ENCODE results near the gene PPP2R2B.

The PPP2R2B gene

DNA sequence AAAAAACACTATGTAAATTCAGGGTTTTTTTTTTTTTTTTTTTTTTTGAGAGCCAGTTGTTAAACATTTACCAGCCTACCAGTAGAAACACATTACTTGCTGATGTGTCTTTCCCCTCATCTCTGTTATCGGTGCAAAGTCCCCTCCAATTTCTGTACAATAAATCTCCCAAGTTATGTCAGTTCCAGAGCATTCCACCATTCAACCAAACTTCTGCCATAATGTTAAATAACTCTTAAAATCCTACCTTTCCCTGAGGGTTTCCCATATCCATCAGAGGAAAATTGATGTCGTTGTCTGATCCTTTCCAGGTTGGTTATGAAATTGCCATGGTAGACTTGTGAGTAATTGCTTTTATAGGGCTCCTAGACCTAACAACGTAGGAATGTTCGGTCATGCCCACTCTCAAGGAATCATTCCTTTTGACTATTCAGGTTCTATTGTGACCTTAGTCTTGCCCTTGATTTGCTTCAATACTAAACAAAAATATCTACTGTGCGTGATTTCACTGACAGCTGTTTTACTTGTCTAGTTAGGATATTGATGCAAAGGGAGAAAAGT lies 5.6 kb upstream of the PPP2R2B start:
- no peak for DNase-seq

- DNase-seq, result no peak
Observed at GRCh38 chr5:146883511-146883910, 5.0 kb upstream of the PPP2R2B start.

- DNase-seq, result no peak
Observed at GRCh38 chr5:146880966-146881365, 2.4 kb upstream of the PPP2R2B start.

- DNase-seq, result peak; percentile 70
Observed at GRCh38 chr5:146877783-146878475, 628 bp downstream of the PPP2R2B start.

DNA sequence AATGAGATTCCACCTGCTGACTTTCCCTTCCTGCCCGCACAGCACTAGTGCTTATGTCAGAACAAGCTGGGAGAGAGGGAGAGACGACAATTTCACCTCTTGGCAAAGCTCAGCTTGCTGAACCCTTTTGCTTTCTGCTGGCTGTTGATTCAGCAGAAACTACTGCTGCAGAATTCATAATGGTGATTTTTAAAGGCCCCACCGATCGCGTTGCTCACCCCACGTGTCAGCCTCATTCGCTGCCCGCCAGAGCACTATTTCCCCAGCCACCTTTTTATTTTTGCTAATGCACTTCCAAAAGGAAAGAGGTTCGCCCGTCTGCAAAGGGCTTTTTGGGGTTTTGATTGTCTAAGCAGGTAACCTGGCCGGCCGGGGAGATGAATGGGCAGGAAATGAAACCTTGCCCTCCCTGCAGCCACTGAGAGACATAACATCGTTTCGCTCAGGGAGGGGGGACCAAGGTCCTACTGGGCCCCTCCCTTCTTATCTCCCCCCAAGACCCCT lies 1.3 kb downstream of the PPP2R2B start:
- peak; percentile 60 for DNase-seq

- DNase-seq, result no peak
Observed at GRCh38 chr5:146873186-146873917, 5.2 kb downstream of the PPP2R2B start.

DNA sequence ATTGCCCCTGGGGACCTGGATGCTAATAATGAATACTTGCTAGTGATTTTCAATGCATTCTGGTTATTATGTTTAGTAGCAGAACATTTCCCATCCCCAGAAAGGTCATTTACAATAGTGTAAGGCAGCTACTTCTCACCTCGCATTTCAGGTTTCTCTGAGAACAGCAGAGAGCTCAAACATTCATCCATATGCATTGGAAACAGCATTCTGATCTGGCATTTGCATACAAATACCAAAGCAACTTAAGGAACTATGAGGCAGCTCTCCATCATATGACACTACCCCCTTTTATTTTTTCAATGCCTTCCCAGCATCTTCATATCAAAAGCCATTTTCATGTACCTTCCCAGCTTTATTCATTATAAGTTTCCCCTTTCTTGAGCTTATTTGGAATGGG lies 6.4 kb downstream of the PPP2R2B start:
- no peak for DNase-seq

GRCh38 chr5:146867996-146868708 lies 10.4 kb downstream of the PPP2R2B start:
- no peak for DNase-seq

- no peak for DNase-seq
Observed at GRCh38 chr5:146866263-146866662, 12.3 kb downstream of the PPP2R2B start.

DNA sequence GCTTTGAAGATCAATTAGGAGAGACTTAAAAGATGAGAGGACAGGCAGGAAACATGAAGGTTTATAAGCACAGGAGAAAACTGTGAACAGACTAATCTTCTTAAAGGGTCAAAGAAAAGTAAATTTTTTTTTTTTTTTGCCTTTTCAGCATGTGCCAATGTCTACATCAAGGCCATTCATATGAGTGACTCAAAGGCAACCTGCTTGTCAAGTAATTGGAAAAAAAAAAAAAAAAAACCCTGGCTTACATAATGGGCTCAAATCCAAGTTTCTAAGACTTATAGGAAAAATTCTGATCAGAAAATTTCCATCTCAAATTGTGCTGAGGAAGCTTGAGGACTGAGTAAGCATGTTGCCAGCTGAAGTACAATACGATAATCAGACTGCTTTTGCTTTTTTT lies 15.9 kb downstream of the PPP2R2B start:
- DNase-seq, result no peak

DNA sequence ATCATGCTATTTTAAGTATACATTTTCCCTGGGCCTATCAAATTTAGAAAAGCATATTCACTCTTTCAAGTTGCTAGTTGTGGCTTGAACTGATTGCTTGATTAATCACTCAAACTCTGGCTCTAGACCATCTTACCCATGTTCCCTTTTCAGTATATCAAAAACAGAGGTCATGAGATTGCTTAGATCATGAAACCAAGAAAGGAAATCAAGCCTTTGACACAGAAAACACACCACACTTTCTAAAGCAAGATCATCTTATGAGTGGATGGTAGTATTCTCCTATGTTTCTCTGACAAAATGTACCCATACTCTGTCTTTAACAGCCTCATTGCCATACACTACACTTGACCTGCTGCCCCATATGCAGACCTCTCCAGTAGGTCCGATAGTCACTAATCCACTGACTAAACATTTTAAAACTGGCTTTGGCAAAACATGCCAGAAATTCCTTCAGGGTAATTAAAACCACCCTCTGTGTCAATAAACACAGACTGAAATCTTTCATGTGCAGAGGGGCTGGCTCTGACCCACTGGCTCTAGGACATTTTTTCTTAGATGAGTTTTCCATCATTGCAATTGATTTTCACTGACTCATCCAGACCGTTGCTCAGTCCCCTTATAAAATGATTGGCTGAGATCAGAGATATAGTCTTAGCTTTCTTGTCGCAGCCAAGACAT lies 18.2 kb downstream of the PPP2R2B start:
- DNase-seq, result no peak

GRCh38 chr5:146852089-146852488 lies 26.5 kb downstream of the PPP2R2B start:
- DNase-seq, result no peak

DNA sequence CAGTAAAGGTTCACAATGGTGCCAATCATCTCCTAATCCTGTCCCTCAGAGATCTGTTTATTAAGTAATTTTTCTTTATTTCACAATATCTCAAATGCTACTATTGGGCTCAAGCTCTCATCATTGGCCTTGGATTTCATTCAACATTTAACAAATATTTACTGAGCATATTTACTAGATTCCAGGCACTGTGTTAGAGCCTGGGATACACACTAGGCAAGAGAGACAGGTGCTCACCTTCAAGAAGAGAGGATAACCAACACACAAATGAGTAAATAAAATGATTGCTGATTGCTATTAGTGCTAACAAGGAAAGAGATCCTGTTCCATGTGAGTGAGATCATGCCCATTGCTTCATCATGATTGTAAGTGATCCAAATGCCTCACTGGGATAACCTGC lies 27.4 kb downstream of the PPP2R2B start:
- no peak for DNase-seq

- DNase-seq, result no peak
Observed at GRCh38 chr5:146849694-146850303, 28.8 kb downstream of the PPP2R2B start.

DNA sequence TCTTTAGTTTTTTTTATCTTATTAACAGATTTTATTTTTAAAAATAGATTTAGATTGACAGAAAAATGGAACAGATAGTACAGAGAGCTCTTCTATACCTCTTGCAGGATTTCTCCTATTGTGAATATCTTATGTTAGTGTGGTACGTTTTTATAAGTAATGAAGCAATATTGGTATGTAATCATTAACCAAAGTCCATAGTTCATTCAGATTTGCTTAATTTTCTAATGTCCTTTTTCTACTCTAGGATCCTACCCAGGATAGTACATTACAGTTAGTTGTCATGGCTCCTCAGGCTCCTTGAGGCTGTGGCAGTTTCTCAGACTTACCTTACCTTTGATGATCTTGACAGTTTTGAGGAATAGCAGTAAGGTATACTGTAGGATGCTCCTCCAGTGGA lies 30.4 kb downstream of the PPP2R2B start:
- no peak for DNase-seq

- no peak for DNase-seq
Observed at GRCh38 chr5:146840016-146840415, 38.5 kb downstream of the PPP2R2B start.

DNA sequence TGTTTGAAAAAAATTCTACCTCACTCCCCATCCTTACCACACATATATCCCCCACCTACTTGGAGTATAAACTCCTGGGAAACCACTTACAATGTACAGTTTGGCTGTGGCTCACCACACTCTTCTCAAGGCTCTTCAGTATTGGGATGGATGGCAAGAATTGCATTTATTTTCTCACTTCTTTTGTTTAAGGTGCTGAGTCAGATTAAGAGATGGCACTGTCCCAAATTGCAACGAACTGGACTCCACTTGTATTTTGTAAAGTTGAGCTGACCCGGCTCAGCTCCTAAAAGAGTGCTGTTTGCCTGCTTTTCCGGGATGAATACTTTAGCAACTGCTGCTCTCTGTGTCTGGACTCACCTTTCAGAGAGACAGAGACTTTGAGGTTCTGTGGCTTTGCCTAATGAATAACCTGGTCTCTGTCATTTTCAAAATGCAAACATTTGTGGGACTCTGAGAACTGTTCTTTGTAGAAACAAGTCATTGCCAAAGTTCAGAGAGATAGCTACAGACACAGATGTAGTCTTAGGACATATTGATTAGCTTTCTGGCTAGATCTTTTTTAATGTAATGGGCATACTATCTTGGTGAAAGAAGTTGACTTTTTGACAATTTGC lies 42.2 kb downstream of the PPP2R2B start:
- DNase-seq, result no peak

- DNase-seq, result no peak
Observed at GRCh38 chr5:146832985-146833732, 45.4 kb downstream of the PPP2R2B start.

- no peak for DNase-seq
Observed at GRCh38 chr5:146828385-146828784, 50.2 kb downstream of the PPP2R2B start.

DNA sequence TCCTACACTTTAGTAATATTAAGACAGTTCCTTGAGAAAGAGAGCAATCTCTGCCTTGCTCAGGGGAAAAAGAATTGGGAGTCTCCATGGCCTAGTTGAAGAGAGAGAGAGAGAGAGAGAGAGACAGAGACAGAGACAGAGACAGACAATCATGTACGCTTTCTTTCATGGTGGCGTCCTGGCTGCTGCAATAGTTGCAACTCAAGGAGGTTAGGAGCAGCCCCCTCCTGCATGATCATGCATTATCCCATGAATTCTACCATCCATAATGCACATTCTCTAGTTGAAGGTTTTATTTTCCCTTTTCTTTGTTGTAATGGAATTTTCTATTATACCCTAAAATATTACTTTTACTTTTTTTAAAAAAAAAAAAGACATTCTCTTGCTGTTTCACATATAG lies 50.7 kb downstream of the PPP2R2B start:
- DNase-seq, result no peak

DNA sequence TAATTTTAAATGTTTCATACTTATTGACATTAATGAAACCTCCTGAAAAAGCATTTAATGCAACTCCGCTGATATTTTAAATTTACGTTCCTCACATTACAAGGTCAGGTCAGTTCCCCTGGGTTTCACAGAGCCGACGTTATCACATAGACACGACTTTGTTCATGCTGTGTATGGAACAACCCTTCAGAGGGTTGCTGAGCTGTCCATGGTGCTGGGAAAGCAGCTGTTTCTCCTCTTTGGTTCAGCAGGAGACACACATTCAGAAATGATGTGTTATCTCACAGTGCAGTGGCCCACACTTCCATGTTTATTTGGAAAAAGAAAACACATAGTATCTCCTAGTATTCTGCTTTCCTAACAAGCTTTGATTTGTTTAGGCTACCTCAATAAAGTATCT lies 53.5 kb downstream of the PPP2R2B start:
- DNase-seq, result no peak

Measured in activated CD8-positive, alpha-beta memory T cell treated with anti-CD3 and anti-CD28 coated beads for 24 hours (primary cell).